GM21390 (cell line): ENCODE measurements around the gene CTSH.
A peak's percentile ranks its signal among the peaks of the same experiment; 100 is the strongest.

Experiments
- ATAC-seq: cut with Tn5 transposase; IDR thresholded peaks from one replicate; pipeline ENCODE4 v1.9.1; 2021; ENCODE audit not compliant: unreplicated experiment

The CTSH gene

GRCh38 chr15:78978601-78979179 lies 33.8 kb upstream of the CTSH start:
- no peak for ATAC-seq

- peak; percentile 33 for ATAC-seq
These were observed 32.9 kb upstream of the CTSH start for GRCh38 chr15:78977591-78978347.

- peak; percentile 63 for ATAC-seq
These were observed 32.3 kb upstream of the CTSH start for GRCh38 chr15:78977091-78977571.

- peak; percentile 9 for ATAC-seq
These were observed 31.8 kb upstream of the CTSH start for GRCh38 chr15:78976691-78977090.

GRCh38 chr15:78974272-78974918 lies 29.5 kb upstream of the CTSH start:
- no peak for ATAC-seq

GRCh38 chr15:78969687-78970349 lies 25.0 kb upstream of the CTSH start:
- no peak for ATAC-seq

- ATAC-seq = no peak
These were observed 23.9 kb upstream of the CTSH start for GRCh38 chr15:78968539-78969271.

GRCh38 chr15:78968114-78968513 lies 23.3 kb upstream of the CTSH start:
- ATAC-seq = no peak

GRCh38 chr15:78960308-78960707 lies 15.5 kb upstream of the CTSH start:
- ATAC-seq = no peak

- no peak for ATAC-seq
These were observed 14.5 kb upstream of the CTSH start for GRCh38 chr15:78959360-78959759.

GRCh38 chr15:78957416-78958093 lies 12.7 kb upstream of the CTSH start:
- no peak for ATAC-seq

GRCh38 chr15:78956937-78957336 lies 12.1 kb upstream of the CTSH start:
- no peak for ATAC-seq

GRCh38 chr15:78955355-78955754 lies 10.5 kb upstream of the CTSH start:
- ATAC-seq = no peak

- ATAC-seq = no peak
These were observed 7.0 kb upstream of the CTSH start for GRCh38 chr15:78951841-78952238.

GRCh38 chr15:78950902-78951840 lies 6.3 kb upstream of the CTSH start:
- ATAC-seq = no peak

GRCh38 chr15:78950343-78950742 lies 5.5 kb upstream of the CTSH start:
- no peak for ATAC-seq

- no peak for ATAC-seq
These were observed 4.6 kb upstream of the CTSH start for GRCh38 chr15:78949461-78949860.

GRCh38 chr15:78947506-78947905 lies 2.7 kb upstream of the CTSH start:
- ATAC-seq = no peak

GRCh38 chr15:78946493-78946892 lies 1.6 kb upstream of the CTSH start:
- ATAC-seq = no peak
